Measurements from ENCODE around the gene TAS2R41.
"Not testable (repeated sequence)": the region's sequence is repeated elsewhere in the genome, so short reads cannot be mapped to it uniquely, and the experiment has no call there.

TAS2R41 gene

GRCh38 chr7:143456992-143457793 lies 20.5 kb upstream of the TAS2R41 start:
- peak; percentile 31 for DNase-seq (ENCODE audit: low spot score)

- DNase-seq (ENCODE audit: low spot score) = peak; percentile 81
Measured at GRCh38 chr7:143458263-143458662, 19.4 kb upstream of the TAS2R41 start.

- no peak for DNase-seq (ENCODE audit: low spot score)
Measured at GRCh38 chr7:143458681-143459080, 19.0 kb upstream of the TAS2R41 start.

- no peak for DNase-seq (ENCODE audit: low spot score)
Measured at GRCh38 chr7:143459359-143459758, 18.3 kb upstream of the TAS2R41 start.

GRCh38 chr7:143460271-143460979 lies 17.2 kb upstream of the TAS2R41 start:
- no peak for DNase-seq (ENCODE audit: low spot score)

GRCh38 chr7:143462045-143462444 lies 15.6 kb upstream of the TAS2R41 start:
- DNase-seq (ENCODE audit: low spot score) = no peak

GRCh38 chr7:143463556-143463955 lies 14.1 kb upstream of the TAS2R41 start:
- no peak for DNase-seq (ENCODE audit: low spot score)

GRCh38 chr7:143463957-143464356 lies 13.7 kb upstream of the TAS2R41 start:
- DNase-seq (ENCODE audit: low spot score) = no peak

- no peak for DNase-seq (ENCODE audit: low spot score)
Measured at GRCh38 chr7:143467724-143468123, 9.9 kb upstream of the TAS2R41 start.

- DNase-seq (ENCODE audit: low spot score) = not testable (repeated sequence)
Measured at GRCh38 chr7:143472071-143472689, 5.5 kb upstream of the TAS2R41 start.

GRCh38 chr7:143479055-143479766 lies 1.5 kb downstream of the TAS2R41 start:
- peak; percentile 44 for DNase-seq (ENCODE audit: low spot score)

- DNase-seq (ENCODE audit: low spot score) = no peak
Measured at GRCh38 chr7:143480501-143480900, 2.8 kb downstream of the TAS2R41 start.

- DNase-seq (ENCODE audit: low spot score) = no peak
Measured at GRCh38 chr7:143484119-143484518, 6.4 kb downstream of the TAS2R41 start.

- DNase-seq (ENCODE audit: low spot score) = no peak
Measured at GRCh38 chr7:143485094-143485493, 7.4 kb downstream of the TAS2R41 start.

GRCh38 chr7:143485500-143485899 lies 7.8 kb downstream of the TAS2R41 start:
- DNase-seq (ENCODE audit: low spot score) = peak; percentile 23

- not testable (repeated sequence) for DNase-seq (ENCODE audit: low spot score)
Measured at GRCh38 chr7:143486266-143486665, 8.6 kb downstream of the TAS2R41 start.

- no peak for DNase-seq (ENCODE audit: low spot score)
Measured at GRCh38 chr7:143487061-143487460, 9.4 kb downstream of the TAS2R41 start.

GRCh38 chr7:143487566-143487965 lies 9.9 kb downstream of the TAS2R41 start:
- DNase-seq (ENCODE audit: low spot score) = peak; percentile 31

GRCh38 chr7:143490717-143491306 lies 13.1 kb downstream of the TAS2R41 start:
- peak; percentile 37 for DNase-seq (ENCODE audit: low spot score)

- peak; percentile 62 for DNase-seq (ENCODE audit: low spot score)
Measured at GRCh38 chr7:143492043-143492471, 14.4 kb downstream of the TAS2R41 start.

- peak; percentile 50 for DNase-seq (ENCODE audit: low spot score)
Measured at GRCh38 chr7:143492799-143493739, 15.4 kb downstream of the TAS2R41 start.
